Chondrocyte (in vitro differentiated cells): Measurements from ENCODE around the gene IRS1. TPM values are rescaled to one million over a fixed set of nuclear protein-coding genes. Genes with fewer than 3 reads are reported as not detected.

Experiments used
- DNase-seq: peaks from one replicate; pipeline ENCODE4 v3.0.0; 2021; ENCODE audit warnings: mixed read lengths, low spot score
- H3K27ac Mint-ChIP-seq: one replicate; pipeline ENCODE4 v1.8.0; 2021; ENCODE audit warnings: mild to moderate bottlenecking, moderate library complexity, mixed read lengths; ENCODE audit not compliant: unreplicated experiment
- H3K27me3 Mint-ChIP-seq: 2 replicates; pipeline ENCODE4 v1.8.0; 2021; ENCODE audit warnings: low read depth, mixed read lengths
- H3K36me3 Mint-ChIP-seq: 2 replicates; pipeline ENCODE4 v1.8.0; 2021; ENCODE audit warnings: low read depth, mixed read lengths
- H3K4me1 Mint-ChIP-seq: 2 replicates; pipeline ENCODE4 v1.8.0; 2021; ENCODE audit warnings: low read depth, mild to moderate bottlenecking, mixed read lengths
- H3K4me3 Mint-ChIP-seq: one replicate; pipeline ENCODE4 v1.8.0; 2021; ENCODE audit warnings: mild to moderate bottlenecking, moderate library complexity, mixed read lengths; ENCODE audit not compliant: unreplicated experiment
- H3K9me3 Mint-ChIP-seq: 2 replicates; pipeline ENCODE4 v1.8.0; 2021; ENCODE audit warnings: low read depth, mixed read lengths
- CTCF ChIP-seq: fragments of 200-600 bp; sonication (generic); IDR thresholded peaks from 2 replicates; pipeline ENCODE4 v1.5.0; 2021; ENCODE audit warnings: antibody characterized with exemption, mild to moderate bottlenecking, moderate library complexity
- total RNA-seq: library from RNA; stranded (reverse); gene quantifications from 3 replicates; pipeline ENCODE4 v1.2.1, GENCODE V29; 2021

IRS1 gene
- total RNA-seq, 1 donor from 2014 or later, result 12.0 TPM

- Mint-ChIP-seq H3K4me3 (no peak overlapping the region), H3K9me3 (peaks cover 11% of the 10 kb centered on the region), H3K27me3 (no peaks in the 10 kb centered on the region), H3K4me1 (peaks cover 23% of the 10 kb centered on the region), H3K36me3 (peaks cover 3% of the 10 kb centered on the region), H3K27ac (no peak overlapping the region)
- no peak for DNase-seq
- no peak for TF ChIP-seq CTCF
Measured at GRCh38 chr2:226839951-226840350, 40.3 kb upstream of the IRS1 start.

- H3K4me1 Mint-ChIP-seq, result peaks cover 23% of the 10 kb centered on the region
- no peak overlapping the region for H3K4me3 Mint-ChIP-seq
- no peak overlapping the region for H3K27ac Mint-ChIP-seq
- H3K36me3 Mint-ChIP-seq, result peaks cover 3% of the 10 kb centered on the region
- no peak for TF ChIP-seq CTCF
- peaks cover 11% of the 10 kb centered on the region for H3K9me3 Mint-ChIP-seq
- DNase-seq, result no peak
- no peaks in the 10 kb centered on the region for H3K27me3 Mint-ChIP-seq
Measured at GRCh38 chr2:226839161-226839560, 39.5 kb upstream of the IRS1 start.

- Mint-ChIP-seq H3K27ac (no peak overlapping the region), H3K4me1 (peaks cover 23% of the 10 kb centered on the region), H3K9me3 (peaks cover 11% of the 10 kb centered on the region), H3K36me3 (peaks cover 3% of the 10 kb centered on the region), H3K27me3 (no peaks in the 10 kb centered on the region), H3K4me3 (no peak overlapping the region)
- DNase-seq, result no peak
- no peak for TF ChIP-seq CTCF
Measured at GRCh38 chr2:226838722-226839121, 39.1 kb upstream of the IRS1 start.

GRCh38 chr2:226837787-226838603 lies 38.4 kb upstream of the IRS1 start:
- Mint-ChIP-seq H3K4me3 (peak overlapping the region; percentile 86), H3K9me3 (peaks cover 11% of the 10 kb centered on the region), H3K36me3 (peaks cover 3% of the 10 kb centered on the region), H3K4me1 (peaks cover 23% of the 10 kb centered on the region), H3K27me3 (no peaks in the 10 kb centered on the region), H3K27ac (no peak overlapping the region)
- DNase-seq, result no peak
- no peak for TF ChIP-seq CTCF

- Mint-ChIP-seq H3K27me3 (no peaks in the 10 kb centered on the region), H3K27ac (peak overlapping the region; percentile 98), H3K9me3 (peaks cover 5% of the 10 kb centered on the region), H3K36me3 (peaks cover under 1% of the 10 kb centered on the region), H3K4me3 (peak overlapping the region; percentile 86), H3K4me1 (peaks cover 23% of the 10 kb centered on the region)
- no peak for TF ChIP-seq CTCF
- no peak for DNase-seq
Measured at GRCh38 chr2:226837334-226837733, 37.7 kb upstream of the IRS1 start.
